GM13976 (cell line): ENCODE measurements around the gene PRRT4.

Experiments
- DNase-seq: peaks from one replicate; pipeline ENCODE4 v3.0.0; 2012; ENCODE audit warnings: low spot score
- CTCF ChIP-seq: IDR thresholded peaks from 2 replicates; pipeline ENCODE4 v1.5.1; 2012; ENCODE audit warnings: borderline replicate concordance, mild to moderate bottlenecking; ENCODE audit not compliant: insufficient read depth; ENCODE audit errors: extremely low read depth, missing control alignments, control extremely low read depth
- in situ Hi-C: fragments of 300-500 bp; cut with MboI; formaldehyde crosslinking; loops from one replicate; pipeline ENCODE4 v1.12.0; 2022; ENCODE audit warnings: low sequenced_read_pairs, mixed read lengths, inconsistent platforms; ENCODE audit not compliant: unreplicated experiment

The PRRT4 gene

GRCh38 chr7:128373606-128374005 lies 12.1 kb upstream of the PRRT4 start:
- TF ChIP-seq CTCF, result no peak
- no peak for DNase-seq
- in situ Hi-C loops, result no loop called here

GRCh38 chr7:128370491-128370890 lies 9.0 kb upstream of the PRRT4 start:
- TF ChIP-seq CTCF, result no peak
- in situ Hi-C loops, result no loop called here
- DNase-seq, result no peak

DNA sequence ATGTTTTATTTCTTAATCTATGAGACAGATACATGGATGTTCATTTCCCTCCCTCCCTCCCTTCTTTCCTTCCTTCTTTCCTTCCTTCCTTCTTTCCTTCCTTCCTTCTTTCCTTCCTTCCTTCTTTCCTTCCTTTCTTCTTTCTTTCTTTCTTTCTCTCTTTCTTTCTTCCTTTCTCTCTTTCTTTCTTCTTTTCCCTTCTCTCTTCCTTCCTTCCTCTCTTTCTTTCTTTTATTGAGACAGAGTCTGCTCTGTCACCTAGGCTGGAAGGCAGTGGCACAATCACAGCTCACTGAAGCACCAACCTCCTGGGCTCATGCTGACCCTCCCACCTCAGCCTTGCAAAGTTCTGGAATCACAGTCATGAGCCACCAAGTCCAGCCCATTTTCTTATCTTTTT lies 5.5 kb upstream of the PRRT4 start:
- in situ Hi-C loops, result no loop called here

GRCh38 chr7:128366300-128366699 lies 4.8 kb upstream of the PRRT4 start:
- DNase-seq, result no peak
- no peak for TF ChIP-seq CTCF
- in situ Hi-C loops, result no loop called here

More for the DNA sequence above, 5.5 kb upstream of the PRRT4 start:
- TF ChIP-seq CTCF, result no peak
- DNase-seq, result no peak

- DNase-seq, result no peak
- in situ Hi-C loops, result no loop called here
- TF ChIP-seq CTCF, result no peak
Observed at GRCh38 chr7:128365432-128365831, 3.9 kb upstream of the PRRT4 start.

- TF ChIP-seq CTCF, result no peak
- DNase-seq, result no peak
- in situ Hi-C loops, result no loop called here
Observed at GRCh38 chr7:128364166-128364870, 2.8 kb upstream of the PRRT4 start.
